COR-L47 (cell line): ENCODE data around the gene TENM4.
"Not testable (repeated sequence)": the region's sequence is repeated elsewhere in the genome, so short reads cannot be mapped to it uniquely, and the experiment has no call there.

ENCODE experiments used
- DNase-seq: peaks from one replicate; lab custom pipeline; 2025; lab: John Stamatoyannopoulos, UW

The TENM4 gene

DNA sequence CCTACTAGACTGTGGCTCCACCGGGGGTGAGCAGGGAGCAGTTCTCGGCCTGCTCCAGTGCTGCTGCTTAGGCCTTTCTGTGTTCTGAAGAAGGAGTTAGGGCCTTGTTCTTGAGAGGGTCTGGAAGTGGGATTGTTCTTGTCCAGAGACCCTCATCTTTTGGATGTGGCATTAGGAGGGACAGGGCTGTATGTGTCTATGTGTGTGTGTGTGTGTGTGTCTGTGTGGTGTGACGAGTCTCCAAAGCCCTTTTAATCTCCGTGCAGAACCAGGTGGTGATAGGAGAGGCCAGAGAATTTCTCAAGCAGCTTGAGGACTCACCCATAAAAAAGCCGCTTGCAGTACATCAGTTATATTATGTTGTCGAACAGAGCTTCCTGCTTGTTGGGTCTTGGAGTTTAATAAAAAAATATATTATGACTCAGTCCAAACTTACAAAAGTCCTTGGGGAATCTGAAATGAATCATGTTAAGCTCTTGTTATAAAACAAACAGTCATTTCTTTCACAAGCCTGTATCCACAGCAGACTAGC lies 196.5 kb downstream of the TENM4 start:
- no peak for DNase-seq

- no peak for DNase-seq
Observed at GRCh38 chr11:79243422-79244210, 197.2 kb downstream of the TENM4 start.

DNA sequence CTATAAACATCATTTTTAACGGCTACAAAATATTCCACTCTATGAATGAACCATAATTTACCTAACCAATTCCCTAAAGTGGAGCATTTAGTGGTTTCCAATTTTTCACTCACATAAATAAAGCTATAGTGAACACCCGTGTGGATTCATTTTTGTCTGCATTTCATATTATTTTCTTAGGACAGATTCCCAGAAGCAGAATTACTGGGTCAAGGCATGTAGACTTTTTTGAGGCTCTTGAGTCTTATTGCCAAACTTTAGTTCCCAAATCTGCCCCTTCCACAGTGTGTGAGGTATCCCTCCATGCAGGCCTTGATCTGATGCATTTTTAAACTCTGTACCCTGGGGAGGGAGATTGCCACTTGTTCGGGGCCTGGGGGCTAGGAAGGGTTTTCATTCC lies 198.2 kb downstream of the TENM4 start:
- DNase-seq = no peak

GRCh38 chr11:79241852-79242241 lies 199.0 kb downstream of the TENM4 start:
- no peak for DNase-seq

- DNase-seq = no peak
Observed at GRCh38 chr11:79241205-79241851, 199.5 kb downstream of the TENM4 start.

DNA sequence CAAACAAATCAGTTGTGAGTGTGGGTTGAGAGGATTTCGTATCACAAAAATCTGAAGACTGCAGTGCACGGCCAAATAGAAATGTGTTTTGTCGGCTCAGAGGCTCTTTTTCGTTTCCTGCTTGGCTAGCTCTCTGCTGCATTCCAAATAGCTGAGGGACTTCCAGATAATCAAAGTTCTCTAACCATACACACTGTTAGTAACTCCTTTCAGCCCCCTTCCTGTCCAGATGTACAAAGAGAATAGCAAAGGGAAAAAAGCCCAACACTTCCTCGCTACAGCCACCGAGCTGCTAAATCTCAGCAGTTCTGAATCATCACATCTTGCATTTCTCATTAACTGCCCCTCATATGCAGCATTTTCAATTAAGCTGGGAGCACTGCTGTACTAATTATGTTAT lies 203.1 kb downstream of the TENM4 start:
- DNase-seq = no peak

- DNase-seq = no peak
Observed at GRCh38 chr11:79237091-79237490, 203.7 kb downstream of the TENM4 start.

DNA sequence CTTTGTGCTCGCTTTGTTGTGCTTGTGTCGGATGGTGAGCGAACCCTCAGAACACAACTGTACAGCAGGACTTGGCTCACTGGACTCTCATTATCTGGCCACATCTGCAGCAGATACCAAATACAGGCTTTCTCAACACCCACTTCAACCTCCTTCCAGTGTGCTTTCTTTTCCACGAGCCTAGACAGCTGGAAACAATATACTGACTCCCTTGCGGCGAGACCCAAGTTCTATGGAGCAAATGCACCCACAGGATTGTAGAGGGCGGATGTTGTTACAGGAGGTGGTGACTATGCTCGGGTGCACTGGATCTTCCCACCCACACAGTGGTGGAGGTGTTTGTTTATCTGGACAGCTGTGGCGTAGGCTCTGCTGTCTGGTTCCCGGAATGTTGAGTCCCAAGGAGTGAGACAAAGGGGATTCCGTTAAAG lies 204.3 kb downstream of the TENM4 start:
- no peak for DNase-seq

- no peak for DNase-seq
Observed at GRCh38 chr11:79235696-79236095, 205.1 kb downstream of the TENM4 start.

DNA sequence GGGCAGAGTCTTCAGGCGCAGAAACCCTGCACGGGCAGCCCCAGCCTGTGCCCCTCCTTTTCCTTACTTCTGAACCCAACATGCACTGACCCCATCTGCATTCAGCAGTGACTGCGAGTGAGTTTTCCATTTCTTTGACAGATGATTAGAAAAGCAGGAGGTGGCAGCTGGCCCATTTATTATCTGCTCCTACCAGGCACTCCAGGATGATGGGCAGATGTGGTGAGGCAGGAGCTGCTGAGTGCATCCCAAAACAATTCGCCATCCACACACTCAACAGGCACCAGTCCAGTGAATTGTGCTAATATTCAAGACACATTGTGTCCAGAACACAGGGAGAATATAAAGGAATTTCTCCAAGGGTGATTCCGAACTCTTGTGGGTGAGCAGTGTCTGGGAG lies 208.5 kb downstream of the TENM4 start:
- DNase-seq = no peak

- no peak for DNase-seq
Observed at GRCh38 chr11:79229047-79229446, 211.8 kb downstream of the TENM4 start.

DNA sequence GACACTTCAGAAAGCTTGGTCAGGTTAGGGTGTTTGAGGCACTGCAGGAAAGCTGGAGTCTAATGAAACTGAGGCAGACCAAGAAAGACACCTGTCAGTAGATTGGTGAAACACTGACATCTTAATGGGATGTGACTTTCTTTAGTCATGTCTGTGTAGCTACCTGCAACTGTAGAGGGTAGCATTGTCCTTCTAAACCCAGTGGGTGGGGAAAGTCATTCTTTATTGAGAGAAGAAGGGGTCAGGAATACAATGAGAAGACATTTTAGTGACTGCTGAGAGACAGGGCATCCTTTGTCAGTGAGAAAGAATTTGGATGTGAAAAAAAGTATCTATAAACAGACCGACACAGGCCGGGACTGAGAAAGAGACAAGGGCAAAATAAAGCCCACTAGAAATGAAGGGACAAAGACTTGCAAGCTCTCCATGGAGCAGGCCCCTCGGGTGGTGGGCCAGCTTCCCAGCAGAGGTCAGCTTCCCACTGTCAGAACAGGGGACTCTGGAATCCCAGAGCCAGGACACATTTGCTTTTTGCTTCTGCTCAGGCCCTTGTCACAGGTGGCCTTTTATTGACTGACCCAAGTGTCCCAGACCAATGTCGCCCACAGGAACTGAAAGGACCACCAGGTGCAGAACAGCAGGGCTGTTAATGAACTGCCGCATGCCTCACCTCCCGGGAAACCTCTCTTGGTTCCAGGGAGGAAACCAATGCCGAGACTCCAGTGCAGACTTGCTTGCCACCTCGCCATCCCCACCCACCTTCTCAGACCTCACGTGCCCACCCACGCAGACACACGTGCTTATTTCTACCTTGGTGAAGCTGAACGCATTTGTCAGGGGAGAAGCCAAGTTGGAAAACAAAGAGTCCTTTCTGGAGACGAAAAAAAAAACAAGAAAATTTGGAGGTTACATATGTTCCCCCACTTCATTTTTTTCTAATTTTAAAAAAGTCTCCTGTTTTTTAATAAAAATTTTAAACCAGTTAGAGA lies 212.8 kb downstream of the TENM4 start:
- peak; percentile 14 for DNase-seq

GRCh38 chr11:79227308-79227707 lies 213.5 kb downstream of the TENM4 start:
- DNase-seq = no peak

DNA sequence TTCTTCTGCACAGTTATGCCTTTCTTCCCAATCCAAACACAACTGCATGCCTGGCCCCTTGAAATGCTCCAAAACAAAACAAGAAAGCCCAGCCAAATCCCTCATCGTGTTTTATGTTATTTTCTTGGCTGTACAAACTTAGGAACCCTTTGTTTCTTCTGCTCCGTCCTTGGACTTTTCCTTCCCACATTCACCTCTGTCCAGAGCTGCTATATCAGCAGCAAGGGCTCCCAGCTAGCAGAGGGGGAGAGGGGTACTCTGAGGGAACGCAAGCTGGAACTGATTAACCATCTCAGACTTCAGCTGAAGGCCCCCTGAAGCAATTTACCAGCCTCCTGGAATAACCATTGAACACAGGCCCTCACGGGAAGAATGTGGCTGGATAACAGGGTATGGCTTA lies 214.7 kb downstream of the TENM4 start:
- no peak for DNase-seq

DNA sequence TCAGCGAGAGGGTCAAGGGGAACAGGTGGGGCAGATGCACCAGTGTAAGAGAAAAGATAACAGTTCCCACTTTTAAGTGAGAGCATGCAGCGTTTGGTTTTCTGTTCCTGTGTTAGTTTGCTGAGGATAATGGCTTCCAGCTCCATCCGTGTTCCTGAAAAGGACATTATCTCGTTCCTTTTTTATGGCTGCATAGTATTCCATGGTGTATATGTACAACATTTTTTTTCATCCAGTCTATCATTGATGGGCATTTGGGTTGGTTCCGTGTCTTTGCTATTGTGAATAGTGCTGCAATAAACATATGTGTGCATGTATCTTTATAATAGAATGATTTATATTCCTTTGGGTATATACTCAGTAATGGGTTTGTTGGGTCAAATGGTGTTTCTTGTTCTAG lies 218.7 kb downstream of the TENM4 start:
- not testable (repeated sequence) for DNase-seq

DNA sequence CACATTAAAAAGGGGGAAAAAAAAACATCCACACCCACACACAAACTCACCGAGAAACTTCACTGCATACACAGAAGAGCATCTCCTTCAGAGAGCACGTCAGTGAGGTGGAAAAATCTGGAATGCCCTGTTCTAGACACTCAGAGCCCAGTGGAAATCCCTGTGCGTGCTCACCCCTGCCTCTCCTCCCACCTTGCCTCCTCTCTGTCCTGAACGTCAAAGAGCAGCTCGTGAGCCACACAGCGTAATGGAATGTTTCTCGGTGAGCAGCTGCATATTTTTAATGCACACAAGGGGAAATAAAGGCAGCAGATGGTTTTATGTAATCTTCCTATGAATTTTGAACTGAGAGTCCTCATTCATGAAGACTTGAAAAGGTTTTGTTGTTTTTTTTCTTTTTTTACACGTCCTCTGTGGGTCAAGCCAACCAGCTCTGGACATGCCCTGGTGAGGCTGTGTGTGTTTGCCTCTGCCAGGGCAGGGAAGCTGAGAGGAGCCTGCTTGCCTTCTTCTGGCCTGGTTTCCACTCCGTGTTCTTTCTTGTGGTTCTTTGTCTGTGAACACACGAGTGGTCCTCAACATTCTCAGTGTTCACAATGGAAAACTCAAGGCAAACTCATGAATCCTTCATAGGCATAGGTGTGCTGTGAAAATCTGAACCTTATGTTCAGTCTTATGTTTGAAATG lies 219.2 kb downstream of the TENM4 start:
- DNase-seq = no peak

DNA sequence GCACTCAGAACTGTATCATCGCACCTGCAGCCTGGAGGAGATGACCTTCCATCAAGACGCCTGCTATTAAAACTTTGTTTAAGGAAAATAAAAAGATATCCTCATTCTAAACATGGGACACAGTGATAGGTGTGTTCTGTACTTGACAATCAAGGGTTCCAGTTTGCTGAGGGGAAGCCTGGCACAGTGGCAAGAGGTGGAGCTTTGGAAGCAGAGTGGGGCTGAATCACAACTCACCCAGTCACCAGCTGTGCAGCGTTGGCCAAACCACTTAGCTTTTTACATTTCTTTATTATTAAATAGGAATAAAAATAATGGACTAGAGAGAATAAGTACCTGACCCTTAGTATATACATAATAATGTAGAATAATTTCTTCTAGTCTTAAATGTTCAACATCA lies 220.7 kb downstream of the TENM4 start:
- no peak for DNase-seq

GRCh38 chr11:79219186-79220045 lies 221.4 kb downstream of the TENM4 start:
- DNase-seq = no peak

- DNase-seq = no peak
Observed at GRCh38 chr11:79212741-79213190, 228.1 kb downstream of the TENM4 start.

DNA sequence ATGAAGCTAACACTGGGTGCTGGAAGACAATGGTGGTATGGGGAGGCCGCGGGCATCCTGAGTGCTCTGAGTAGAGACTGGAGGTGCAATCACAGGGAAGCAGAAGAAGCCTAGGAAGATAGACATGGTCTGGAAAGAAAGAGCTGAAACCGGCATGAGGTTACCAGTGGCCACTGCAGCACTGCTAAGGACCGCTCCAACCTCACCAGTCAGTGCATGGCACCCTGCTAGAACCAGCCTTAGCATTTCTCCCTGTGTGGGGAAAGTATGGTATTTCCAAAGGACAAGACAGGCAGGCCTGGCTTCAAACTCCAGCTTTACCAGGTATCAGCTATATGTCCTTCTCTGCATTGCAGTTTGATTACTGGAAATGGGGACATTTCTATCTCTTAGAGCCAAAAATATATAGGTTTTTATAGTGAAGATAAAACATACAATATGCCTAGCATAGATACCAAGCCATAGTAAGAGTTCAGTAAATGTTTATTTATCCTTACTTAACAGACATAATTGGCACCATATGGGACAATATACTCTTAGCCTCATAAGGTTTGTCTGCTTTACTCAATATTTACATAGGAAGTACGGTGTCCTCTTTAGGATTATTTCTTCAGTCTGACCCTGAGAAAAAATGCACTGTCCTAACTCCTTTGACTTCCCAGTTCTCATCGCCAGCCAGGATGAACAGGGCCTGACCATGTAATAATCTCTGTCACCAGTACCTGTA lies 231.1 kb downstream of the TENM4 start:
- DNase-seq = no peak
